HG02798 (cell line): ENCODE data around the gene CELF5.
"Not testable (repeated sequence)": the region's sequence is repeated elsewhere in the genome, so short reads cannot be mapped to it uniquely, and the experiment has no call there.

Experiments used
- ATAC-seq: cut with Tn5 transposase; IDR thresholded peaks from one replicate; pipeline ENCODE4 v1.9.1; 2021; ENCODE audit warnings: mild to moderate bottlenecking; ENCODE audit not compliant: unreplicated experiment, poor library complexity

The CELF5 gene

DNA sequence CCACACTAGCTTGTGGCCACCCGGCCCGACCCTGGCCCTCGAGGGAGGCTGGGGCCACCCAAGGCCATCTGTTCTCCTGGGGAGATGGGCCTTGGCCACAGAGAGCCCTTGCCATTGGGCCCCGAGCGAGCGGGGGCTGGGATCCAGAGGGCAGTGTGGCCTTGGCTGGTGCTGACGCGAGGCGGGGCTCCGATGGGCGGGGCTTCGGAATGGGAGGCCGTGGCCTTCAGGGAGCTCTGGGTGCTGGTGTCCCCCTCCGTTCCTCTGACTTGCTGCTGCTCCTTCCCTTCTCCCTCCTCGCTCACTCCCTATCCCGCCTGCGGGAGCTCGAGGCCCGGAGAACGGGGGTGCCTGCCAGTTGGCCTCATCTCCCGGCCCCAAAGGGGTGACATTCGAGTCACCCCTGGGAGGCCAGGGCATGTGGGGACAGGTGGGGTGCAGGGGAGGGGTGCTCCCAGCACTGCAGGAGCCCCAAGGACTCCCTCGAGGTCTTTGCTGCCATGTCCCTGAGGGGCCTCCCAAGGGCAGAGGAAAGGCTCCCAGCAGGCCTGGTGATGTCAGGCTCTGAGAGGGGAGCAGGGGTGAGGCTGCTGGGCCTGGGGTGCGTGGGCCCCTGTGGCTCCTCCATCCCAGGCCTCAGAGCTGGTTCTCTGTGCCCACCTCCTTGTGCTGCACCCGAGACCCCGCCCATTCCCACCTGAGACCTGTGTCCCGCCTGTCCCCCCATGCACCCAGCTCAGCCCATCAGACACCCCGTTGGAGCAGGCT is 34.6 kb upstream of the CELF5 start:
- ATAC-seq: no peak

- no peak for ATAC-seq
Measured at GRCh38 chr19:3190470-3190770, 34.0 kb upstream of the CELF5 start.

- ATAC-seq: no peak
Measured at GRCh38 chr19:3190921-3191805, 33.3 kb upstream of the CELF5 start.

DNA sequence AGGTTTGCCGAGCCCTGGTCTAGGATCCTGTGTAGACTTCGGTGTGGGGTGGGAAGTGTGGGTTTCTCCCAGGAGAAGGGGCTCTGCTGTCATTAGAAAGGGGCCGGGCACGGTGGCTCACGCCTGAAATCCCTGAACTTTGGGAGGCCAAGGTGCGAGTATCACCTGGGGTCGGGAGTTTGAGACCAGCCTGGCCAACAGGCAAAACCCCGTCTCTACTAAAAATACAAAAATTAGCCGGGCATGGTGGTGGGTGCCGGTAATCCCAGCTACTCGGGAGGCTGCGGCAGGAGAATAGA is 32.7 kb upstream of the CELF5 start:
- ATAC-seq: not testable (repeated sequence)

DNA sequence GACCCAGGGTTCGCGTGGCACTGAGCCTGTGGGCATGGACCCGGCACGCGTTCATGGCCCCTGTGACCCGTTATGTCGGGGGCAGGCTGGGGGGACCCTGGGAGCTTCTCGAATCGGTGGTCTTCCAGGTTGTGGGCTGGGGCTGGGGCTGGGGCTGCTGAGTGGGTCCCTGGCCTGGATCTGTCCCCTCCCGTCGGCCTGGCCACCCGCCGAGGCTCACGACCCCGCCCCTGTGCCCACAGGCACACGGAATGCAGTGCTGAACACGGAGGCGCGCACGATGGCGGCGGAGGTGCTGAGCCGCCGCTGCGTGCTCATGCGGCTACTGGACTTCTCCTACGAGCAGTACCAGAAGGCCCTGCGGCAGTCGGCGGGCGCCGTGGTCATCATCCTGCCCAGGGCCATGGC is 32.2 kb upstream of the CELF5 start:
- no peak for ATAC-seq

GRCh38 chr19:3192684-3193083 is 31.8 kb upstream of the CELF5 start:
- no peak for ATAC-seq

DNA sequence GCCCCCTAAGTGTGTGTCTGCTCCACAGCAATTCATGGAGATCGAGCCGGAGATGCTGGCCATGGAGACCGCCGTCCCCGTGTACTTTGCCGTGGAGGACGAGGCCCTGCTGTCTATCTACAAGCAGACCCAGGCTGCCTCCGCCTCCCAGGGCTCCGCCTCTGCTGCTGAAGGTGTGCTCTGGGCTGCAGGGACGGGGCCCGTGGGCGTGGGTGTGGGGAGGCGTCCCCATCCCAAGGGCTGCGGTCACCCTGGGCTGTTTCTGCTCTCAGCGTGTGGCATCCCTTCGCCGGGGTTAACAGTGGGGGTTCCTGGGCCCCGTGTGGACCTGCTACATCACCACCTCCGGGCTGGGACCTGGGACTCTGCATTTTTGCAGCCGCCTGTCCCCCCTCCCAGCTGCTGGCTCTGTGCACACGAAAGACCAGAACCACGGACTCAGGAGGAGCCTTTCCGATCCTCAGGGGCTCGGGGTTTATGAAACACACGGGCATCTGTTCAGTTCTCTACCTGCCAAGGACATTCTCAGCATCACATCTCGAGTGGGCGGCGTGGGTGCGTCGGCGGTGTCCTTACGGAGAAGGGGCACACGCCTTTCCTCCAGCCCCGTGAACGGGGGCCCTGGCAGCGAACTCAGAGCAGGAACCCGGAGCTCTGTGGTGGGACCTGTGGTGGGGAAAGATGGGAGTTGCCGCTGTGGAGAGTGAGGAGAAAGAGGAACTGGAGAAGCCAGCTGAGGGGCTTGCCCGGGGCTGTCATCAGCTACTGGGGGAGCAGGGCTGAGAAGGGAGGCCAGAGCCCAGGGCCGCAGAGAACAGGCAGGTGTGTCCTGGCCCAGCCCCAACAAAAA is 31.0 kb upstream of the CELF5 start:
- ATAC-seq: no peak

GRCh38 chr19:3194106-3195087 is 30.1 kb upstream of the CELF5 start:
- no peak for ATAC-seq

- no peak for ATAC-seq
Measured at GRCh38 chr19:3196064-3196932, 28.2 kb upstream of the CELF5 start.

- no peak for ATAC-seq
Measured at GRCh38 chr19:3196933-3197205, 27.6 kb upstream of the CELF5 start.

DNA sequence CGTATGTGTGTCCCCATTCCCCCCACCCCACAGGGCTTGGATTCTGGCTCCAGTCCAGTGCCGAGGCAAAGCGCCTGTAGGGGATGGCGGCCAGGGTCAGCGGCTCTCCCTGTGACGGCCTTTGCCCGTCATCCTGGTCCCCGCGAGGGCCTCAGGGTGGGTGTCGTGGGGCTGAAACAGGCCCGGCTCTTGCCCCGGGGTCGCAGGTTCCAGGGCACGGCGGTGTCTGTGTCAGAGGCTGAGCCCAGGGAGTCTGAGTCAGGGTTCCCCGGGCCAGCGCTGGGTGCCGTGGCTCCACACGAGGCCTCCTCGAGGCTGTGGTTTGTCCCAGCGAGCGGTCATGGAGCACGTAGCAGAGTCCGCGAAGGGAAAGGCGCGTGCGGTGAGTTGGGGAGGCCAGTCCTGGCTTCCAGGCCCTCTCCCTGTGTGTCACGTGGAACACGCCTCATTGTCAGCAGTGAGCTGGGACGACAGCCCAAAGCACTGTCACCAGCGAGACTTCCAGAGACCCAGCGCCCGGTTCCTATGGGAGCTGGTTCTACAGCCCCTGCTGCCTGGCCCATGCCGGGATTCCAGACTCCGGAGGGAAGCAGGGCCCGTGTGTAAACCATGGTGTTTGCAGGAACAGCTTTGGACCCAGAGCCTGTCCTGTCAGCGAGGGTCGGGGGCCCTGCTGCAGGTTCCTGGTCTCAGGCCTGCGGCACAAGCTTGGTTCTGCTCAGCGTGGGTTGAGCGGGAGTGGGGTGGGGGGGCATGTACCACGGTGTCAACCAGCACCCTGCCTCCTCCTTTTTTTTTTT is 25.4 kb upstream of the CELF5 start:
- no peak for ATAC-seq

DNA sequence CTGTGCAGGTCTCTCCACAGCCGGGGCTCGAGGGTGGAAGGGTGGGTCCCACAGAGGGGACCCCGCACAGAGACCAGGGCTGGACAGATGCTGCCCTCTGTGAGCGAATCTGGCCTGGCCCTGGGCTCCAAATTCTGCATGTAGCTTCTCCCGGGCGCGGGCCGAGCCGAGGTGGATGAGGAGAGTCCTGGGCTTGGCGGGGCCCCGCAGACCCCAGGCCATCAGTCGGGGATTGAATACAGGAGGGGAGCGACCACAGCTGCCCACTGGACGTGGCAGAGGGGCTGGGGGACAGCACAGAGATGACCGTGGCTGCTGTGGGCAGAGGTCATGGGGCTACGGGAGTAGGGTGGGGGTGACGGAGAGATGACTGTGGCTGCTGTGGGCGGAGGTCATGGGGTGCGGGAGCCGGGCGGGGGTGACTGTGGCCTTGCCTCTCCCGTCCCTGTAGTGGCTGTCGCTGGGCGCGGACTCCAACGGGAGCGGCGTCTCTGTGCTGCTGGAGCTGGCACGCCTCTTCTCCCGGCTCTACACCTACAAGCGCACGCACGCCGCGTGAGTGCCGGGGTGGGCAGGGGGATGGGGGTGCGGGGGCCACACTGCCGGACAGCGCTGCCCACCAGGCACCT is 23.3 kb upstream of the CELF5 start:
- ATAC-seq: no peak

DNA sequence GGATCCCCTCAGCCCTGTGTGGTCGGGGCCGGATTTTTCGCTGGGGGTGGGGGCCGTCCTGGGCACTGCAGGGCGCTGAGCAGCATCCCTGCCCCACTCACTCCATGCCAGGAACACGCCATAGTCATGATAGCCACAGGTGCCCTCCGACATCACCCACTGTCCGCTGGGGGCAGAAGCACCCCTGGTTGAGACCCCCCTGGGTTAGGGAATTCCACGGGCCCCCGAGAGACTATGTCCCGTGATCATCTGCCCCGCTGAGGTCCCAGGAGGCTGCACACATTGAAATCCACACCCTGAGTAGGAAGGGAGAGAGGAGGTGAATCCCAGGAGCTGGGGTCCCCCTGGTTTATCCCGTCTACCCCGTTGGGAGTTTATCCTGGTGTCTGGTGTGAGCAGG is 22.6 kb upstream of the CELF5 start:
- ATAC-seq: no peak

- ATAC-seq: no peak
Measured at GRCh38 chr19:3202346-3202745, 22.1 kb upstream of the CELF5 start.

DNA sequence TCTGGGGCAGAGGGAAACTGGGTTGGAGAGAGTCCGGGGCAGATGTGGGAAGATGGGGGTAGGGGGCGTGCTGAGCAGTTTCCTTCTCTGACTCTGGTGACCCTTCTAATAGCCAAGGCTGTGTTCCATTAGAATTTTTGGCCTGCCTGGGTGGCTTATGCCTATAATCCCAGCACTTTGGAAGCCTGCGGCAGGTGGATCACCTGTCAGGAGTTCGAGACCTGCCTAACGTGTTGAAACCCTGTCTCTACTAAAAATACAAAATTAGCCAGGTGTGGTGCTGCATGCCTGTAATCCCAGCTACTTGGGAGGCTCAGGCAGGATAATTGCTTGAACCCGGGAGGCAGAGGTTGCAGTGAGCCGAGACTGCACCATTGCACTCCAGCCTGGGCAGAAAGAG is 21.6 kb upstream of the CELF5 start:
- not testable (repeated sequence) for ATAC-seq

- ATAC-seq: no peak
Measured at GRCh38 chr19:3203805-3204645, 20.4 kb upstream of the CELF5 start.

DNA sequence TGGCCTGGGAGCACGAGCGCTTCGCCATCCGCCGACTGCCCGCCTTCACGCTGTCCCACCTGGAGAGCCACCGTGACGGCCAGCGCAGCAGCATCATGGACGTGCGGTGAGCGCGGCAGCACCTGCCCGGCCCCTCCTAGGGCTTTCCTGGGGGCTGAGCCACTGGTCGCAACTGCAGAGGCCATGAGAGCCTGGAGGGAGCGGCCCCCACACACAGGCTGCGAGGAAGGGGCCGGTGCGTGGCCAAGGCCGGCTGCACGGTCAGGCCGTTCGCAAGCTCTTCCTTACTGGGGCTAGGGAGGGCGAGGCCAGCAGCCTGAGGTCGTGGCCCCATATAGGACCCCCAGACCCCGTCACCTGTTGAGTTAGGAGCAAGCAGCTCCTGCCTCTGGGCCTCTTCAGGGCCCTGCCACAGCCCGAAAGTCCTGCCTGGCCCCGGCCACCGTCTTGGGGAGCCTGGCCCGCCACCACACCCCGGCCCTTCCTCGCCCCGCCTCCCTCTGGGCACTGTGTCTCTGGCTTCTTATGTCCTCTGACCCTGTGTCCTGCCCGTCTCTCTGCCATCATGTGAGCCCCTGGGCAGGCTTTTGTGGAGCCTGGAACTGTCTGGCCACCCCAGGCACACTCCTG is 19.7 kb upstream of the CELF5 start:
- no peak for ATAC-seq
